GM19395 (cell line): ENCODE data around the gene SLC35F3.
"Not testable (repeated sequence)": the region's sequence is repeated elsewhere in the genome, so short reads cannot be mapped to it uniquely, and the experiment has no call there.

ENCODE experiments used
- ATAC-seq: cut with Tn5 transposase; IDR thresholded peaks from one replicate; pipeline ENCODE4 v1.9.1; 2021; ENCODE audit warnings: mild to moderate bottlenecking, moderate library complexity; ENCODE audit not compliant: unreplicated experiment

SLC35F3 gene

GRCh38 chr1:234136073-234136472, 231.6 kb downstream of the SLC35F3 start:
- no peak for ATAC-seq

- no peak for ATAC-seq
Observed at GRCh38 chr1:234139966-234140365, 235.5 kb downstream of the SLC35F3 start.

GRCh38 chr1:234140388-234140787, 235.9 kb downstream of the SLC35F3 start:
- ATAC-seq, result no peak

- no peak for ATAC-seq
Observed at GRCh38 chr1:234141006-234141405, 236.5 kb downstream of the SLC35F3 start.

GRCh38 chr1:234143681-234144080, 239.2 kb downstream of the SLC35F3 start:
- ATAC-seq, result no peak

GRCh38 chr1:234144901-234145300, 240.4 kb downstream of the SLC35F3 start:
- ATAC-seq, result no peak

- no peak for ATAC-seq
Observed at GRCh38 chr1:234148350-234148749, 243.9 kb downstream of the SLC35F3 start.

- ATAC-seq, result no peak
Observed at GRCh38 chr1:234148816-234149215, 244.3 kb downstream of the SLC35F3 start.

- no peak for ATAC-seq
Observed at GRCh38 chr1:234149217-234149616, 244.7 kb downstream of the SLC35F3 start.

- ATAC-seq, result no peak
Observed at GRCh38 chr1:234150892-234151291, 246.4 kb downstream of the SLC35F3 start.

- ATAC-seq, result not testable (repeated sequence)
Observed at GRCh38 chr1:234152344-234152743, 247.9 kb downstream of the SLC35F3 start.

- ATAC-seq, result peak; percentile 63
Observed at GRCh38 chr1:234154320-234155251, 250.1 kb downstream of the SLC35F3 start.

- no peak for ATAC-seq
Observed at GRCh38 chr1:234162661-234163060, 258.2 kb downstream of the SLC35F3 start.

- ATAC-seq, result no peak
Observed at GRCh38 chr1:234163267-234163919, 258.9 kb downstream of the SLC35F3 start.

GRCh38 chr1:234164098-234164709, 259.7 kb downstream of the SLC35F3 start:
- ATAC-seq, result no peak

- no peak for ATAC-seq
Observed at GRCh38 chr1:234168061-234168724, 263.7 kb downstream of the SLC35F3 start.

GRCh38 chr1:234169161-234169849, 264.8 kb downstream of the SLC35F3 start:
- ATAC-seq, result no peak

- ATAC-seq, result no peak
Observed at GRCh38 chr1:234170067-234170466, 265.6 kb downstream of the SLC35F3 start.

- ATAC-seq, result no peak
Observed at GRCh38 chr1:234170622-234171021, 266.1 kb downstream of the SLC35F3 start.

- ATAC-seq, result no peak
Observed at GRCh38 chr1:234173968-234174367, 269.5 kb downstream of the SLC35F3 start.

- ATAC-seq, result no peak
Observed at GRCh38 chr1:234175363-234175762, 270.9 kb downstream of the SLC35F3 start.
